Chondrocyte (in vitro differentiated cells): ENCODE measurements around the gene AP2S1. TPM values are rescaled to one million over a fixed set of nuclear protein-coding genes. Genes with fewer than 3 reads are reported as not detected.
"Not testable (repeated sequence)": the region's sequence is repeated elsewhere in the genome, so short reads cannot be mapped to it uniquely, and the experiment has no call there.

Experiments used
- DNase-seq: peaks from one replicate; pipeline ENCODE4 v3.0.0; 2021; ENCODE audit warnings: mixed read lengths, low spot score
- H3K27ac Mint-ChIP-seq: one replicate; pipeline ENCODE4 v1.8.0; 2021; ENCODE audit warnings: mild to moderate bottlenecking, moderate library complexity, mixed read lengths; ENCODE audit not compliant: unreplicated experiment
- H3K27me3 Mint-ChIP-seq: 2 replicates; pipeline ENCODE4 v1.8.0; 2021; ENCODE audit warnings: low read depth, mixed read lengths
- H3K36me3 Mint-ChIP-seq: 2 replicates; pipeline ENCODE4 v1.8.0; 2021; ENCODE audit warnings: low read depth, mixed read lengths
- H3K4me1 Mint-ChIP-seq: 2 replicates; pipeline ENCODE4 v1.8.0; 2021; ENCODE audit warnings: low read depth, mild to moderate bottlenecking, mixed read lengths
- H3K4me3 Mint-ChIP-seq: one replicate; pipeline ENCODE4 v1.8.0; 2021; ENCODE audit warnings: mild to moderate bottlenecking, moderate library complexity, mixed read lengths; ENCODE audit not compliant: unreplicated experiment
- H3K9me3 Mint-ChIP-seq: 2 replicates; pipeline ENCODE4 v1.8.0; 2021; ENCODE audit warnings: low read depth, mixed read lengths
- CTCF ChIP-seq: fragments of 200-600 bp; sonication (generic); IDR thresholded peaks from 2 replicates; pipeline ENCODE4 v1.5.0; 2021; ENCODE audit warnings: antibody characterized with exemption, mild to moderate bottlenecking, moderate library complexity
- total RNA-seq: library from RNA; stranded (reverse); gene quantifications from 3 replicates; pipeline ENCODE4 v1.2.1, GENCODE V29; 2021

The AP2S1 gene
- total RNA-seq, 1 donor from 2014 or later: 189 TPM

DNA sequence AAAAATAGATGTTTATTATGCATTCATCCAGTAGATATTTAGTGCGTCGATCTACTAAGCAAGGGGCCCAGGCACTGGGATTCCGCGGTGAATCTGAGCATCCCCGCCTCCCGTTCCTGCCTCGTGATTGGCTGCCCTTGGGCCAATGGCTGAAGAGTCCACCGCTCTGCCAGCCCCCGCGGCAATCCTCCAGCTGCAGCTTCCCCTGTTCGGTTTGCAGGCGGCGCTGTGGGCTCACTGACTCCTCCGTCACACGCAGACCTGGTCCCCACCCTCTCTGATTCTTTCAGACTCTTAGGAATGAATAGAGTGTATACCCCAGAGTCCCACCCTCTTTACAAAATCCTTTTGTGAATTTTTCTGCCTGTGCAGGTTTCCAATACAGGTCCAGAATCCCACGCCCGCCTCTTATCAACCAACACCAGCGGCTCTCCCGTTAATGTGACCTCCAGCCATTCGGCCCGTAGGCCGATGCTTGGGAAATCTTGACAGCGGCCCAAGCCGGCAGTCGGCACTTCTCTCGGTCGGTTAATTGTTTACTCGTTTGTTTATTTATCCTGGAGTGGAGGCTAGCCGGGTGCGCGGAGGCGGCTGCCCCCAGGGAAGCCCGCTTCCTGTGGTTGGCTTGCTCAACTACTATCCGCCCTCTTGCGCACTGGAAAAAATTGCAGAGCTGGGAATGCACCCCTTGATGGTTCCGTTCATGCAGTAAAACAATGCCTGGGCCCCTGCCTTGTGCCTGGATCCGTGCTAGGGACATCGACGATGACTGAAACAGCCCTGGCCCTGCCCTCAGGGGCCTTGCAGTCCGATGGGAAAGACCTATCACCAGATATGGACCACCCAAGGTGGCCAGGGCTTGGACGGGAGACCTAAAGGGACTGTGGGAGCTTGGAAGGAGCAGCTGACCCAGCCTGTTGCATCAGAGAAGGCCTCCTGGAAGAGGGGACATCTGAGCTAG is 5.7 kb upstream of the AP2S1 start:
- Mint-ChIP-seq H3K4me1 (peaks cover 15% of the 10 kb centered on the region), H3K27ac (peak overlapping the region; percentile 62), H3K4me3 (peak overlapping the region; percentile 67), H3K36me3 (no peaks in the 10 kb centered on the region), H3K27me3 (no peaks in the 10 kb centered on the region), H3K9me3 (no peaks in the 10 kb centered on the region)
- TF ChIP-seq CTCF: peak; percentile 90
- peak; percentile 99 for DNase-seq

GRCh38 chr19:46854698-46855097 is 4.1 kb upstream of the AP2S1 start:
- H3K4me3 Mint-ChIP-seq, H3K27me3 Mint-ChIP-seq, H3K9me3 Mint-ChIP-seq, H3K27ac Mint-ChIP-seq, H3K36me3 Mint-ChIP-seq: not testable (repeated sequence)
- peaks cover 17% of the 10 kb centered on the region for H3K4me1 Mint-ChIP-seq
- DNase-seq: peak; percentile 17

DNA sequence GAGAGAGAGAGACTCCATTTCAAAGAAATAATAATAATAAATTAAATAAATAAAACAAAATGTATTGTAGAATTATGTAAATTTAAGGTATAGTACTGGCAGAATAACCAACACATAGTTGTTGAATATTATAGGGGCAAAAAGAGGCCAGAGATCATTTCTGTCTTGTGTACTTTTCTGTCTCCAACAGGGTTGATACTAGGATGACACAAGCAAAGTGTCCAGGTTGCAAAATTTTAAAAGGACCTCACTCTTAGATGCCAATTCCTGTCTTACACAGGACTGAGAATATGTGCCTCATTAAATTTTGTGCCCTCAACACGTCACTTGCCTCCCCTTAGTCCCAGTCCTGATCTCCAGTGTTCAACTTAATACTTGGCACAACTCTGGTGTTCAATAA is 2.2 kb upstream of the AP2S1 start:
- TF ChIP-seq CTCF: no peak
- Mint-ChIP-seq H3K36me3 (no peaks in the 10 kb centered on the region), H3K27me3 (no peaks in the 10 kb centered on the region), H3K4me3 (no peak overlapping the region), H3K4me1 (peaks cover 25% of the 10 kb centered on the region), H3K27ac (no peak overlapping the region), H3K9me3 (no peaks in the 10 kb centered on the region)
- no peak for DNase-seq

DNA sequence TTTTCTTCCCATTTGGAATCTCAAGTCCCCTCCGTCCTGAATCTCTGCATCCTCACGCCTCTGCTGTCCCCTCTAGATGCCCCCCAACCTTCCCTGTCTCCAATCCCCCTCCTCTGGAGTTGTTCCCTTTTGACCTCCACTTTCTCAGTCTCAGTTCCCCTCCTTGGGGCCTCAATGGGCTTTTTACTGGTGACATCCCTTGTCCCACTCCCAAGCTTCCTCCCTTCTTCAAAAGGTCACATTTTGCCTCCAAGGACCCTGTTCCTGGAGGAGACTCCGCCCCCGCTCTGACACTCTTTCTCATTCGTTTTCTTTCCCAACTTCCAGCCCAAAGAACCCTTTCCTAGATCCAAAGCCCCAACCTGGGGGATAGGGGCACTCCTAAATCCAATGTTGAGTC is 1.0 kb downstream of the AP2S1 start:
- Mint-ChIP-seq H3K27me3 (no peaks in the 10 kb centered on the region), H3K4me3 (peak overlapping the region; percentile 84), H3K27ac (peak overlapping the region; percentile 96), H3K36me3 (peaks cover 5% of the 10 kb centered on the region), H3K9me3 (no peaks in the 10 kb centered on the region), H3K4me1 (peaks cover 20% of the 10 kb centered on the region)
- peak; percentile 13 for DNase-seq
- TF ChIP-seq CTCF: no peak

DNA sequence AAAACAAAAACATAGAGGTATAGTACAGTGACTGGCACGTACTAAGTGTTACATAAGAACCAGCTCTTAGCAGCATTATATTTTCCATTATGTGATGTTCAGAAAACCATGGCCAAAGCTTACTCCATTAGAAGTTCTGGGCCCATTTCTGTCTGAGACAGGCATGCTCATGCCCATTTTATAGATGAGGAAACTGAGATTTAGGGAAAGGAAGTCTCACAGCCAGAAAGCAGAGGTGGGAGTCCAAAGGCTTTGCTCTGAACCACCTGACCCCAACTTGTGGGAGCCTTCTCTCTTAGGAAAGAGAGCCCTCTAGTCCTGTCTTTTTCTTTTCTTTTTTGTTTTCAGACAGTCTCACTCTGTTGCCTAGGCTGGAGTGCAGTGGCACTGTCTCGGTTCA is 2.3 kb downstream of the AP2S1 start:
- Mint-ChIP-seq H3K27me3 (no peaks in the 10 kb centered on the region), H3K9me3 (no peaks in the 10 kb centered on the region), H3K4me3 (peak overlapping the region; percentile 84), H3K27ac (no peak overlapping the region), H3K36me3 (peaks cover 5% of the 10 kb centered on the region), H3K4me1 (peaks cover 20% of the 10 kb centered on the region)
- peak; percentile 8 for DNase-seq
- no peak for TF ChIP-seq CTCF
